Measurements from ENCODE around the gene EPOP. TPM values are rescaled to one million over a fixed set of nuclear protein-coding genes. Genes with fewer than 3 reads are reported as not detected.
A peak's percentile ranks its signal among the peaks of the same experiment; 100 is the strongest.

The EPOP gene
- not detected for total RNA-seq

DNA sequence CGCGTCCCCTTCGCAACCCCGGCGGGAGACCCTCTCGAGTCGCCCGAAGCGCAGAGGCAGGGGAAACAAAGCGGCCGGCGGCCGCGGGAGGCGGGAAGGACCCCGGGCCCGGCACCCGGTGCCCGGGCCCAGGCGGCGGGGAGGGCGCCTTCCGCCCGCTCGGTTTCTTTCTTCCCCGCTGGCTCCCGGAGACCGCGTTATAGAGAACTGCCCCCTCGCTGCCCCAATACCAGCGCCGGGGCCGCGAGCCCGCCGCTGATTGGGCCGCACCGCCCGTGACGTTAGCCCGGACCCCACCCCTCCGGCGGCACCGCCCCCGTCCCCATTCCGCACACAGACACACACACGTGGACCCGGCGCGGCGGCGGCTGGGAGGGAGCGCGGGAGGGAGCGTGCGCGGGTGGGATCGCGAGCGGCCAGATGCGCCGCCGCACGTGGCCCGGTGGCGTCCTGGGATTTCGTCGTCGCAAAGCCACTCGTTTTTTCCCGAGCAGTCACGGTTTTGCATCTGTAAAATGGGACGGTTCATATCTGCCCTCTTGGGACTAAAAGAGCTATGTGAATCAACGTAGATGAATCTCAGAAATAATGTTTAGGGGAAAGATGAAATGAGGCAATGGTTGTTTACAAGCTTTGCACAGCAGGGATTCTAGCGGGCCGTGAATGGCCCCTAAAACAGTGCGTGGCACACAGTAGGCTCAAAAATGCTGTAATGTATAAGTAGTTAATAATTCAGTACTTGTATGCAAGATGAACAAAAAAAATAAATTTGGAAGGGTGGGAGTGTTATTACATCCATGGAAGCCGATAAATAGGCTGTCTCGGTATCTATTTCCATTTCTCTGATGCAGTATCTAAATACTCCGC is at the start of gene EPOP:
Gene EPOP (minus strand): TSS at position 209 of the 867 bp plus-strand sequence. CDS start 462 bp downstream, outside the sequence.
- peak; percentile 88 for DNase-seq

DNA sequence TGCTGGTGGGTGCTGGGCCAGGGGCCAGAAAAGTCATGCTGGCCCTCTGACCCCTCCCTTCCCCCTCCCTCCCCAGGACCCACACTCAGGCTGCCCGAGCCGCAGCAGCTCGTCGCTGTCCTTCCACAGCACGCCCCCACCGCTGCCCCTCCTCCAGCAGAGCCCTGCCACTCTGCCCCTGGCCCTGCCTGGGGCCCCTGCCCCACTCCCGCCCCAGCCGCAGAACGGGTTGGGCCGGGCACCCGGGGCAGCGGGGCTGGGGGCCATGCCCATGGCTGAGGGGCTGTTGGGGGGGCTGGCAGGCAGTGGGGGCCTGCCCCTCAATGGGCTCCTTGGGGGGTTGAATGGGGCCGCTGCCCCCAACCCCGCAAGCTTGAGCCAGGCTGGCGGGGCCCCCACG is 47.0 kb upstream of the EPOP start:
- no peak for DNase-seq

DNA sequence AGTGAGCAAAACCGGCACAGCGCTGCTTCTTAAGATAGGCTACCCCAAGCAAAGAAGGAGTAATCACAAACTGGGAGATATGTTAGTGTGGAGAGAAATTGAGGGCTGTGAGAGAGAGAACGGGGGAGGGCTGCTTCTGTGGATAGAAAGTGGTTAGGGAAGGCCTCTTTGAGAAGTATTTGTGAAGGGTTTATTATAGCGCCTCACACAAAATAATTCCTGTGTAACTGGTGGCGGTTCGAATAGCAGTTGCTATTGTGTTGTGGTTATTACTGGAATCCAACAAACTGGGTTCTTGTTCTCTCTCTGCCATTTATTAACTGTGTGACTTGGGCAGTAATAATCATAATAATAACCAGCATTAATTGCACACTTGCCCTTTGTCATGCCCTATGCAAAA is 46.2 kb upstream of the EPOP start:
- DNase-seq = no peak

DNA sequence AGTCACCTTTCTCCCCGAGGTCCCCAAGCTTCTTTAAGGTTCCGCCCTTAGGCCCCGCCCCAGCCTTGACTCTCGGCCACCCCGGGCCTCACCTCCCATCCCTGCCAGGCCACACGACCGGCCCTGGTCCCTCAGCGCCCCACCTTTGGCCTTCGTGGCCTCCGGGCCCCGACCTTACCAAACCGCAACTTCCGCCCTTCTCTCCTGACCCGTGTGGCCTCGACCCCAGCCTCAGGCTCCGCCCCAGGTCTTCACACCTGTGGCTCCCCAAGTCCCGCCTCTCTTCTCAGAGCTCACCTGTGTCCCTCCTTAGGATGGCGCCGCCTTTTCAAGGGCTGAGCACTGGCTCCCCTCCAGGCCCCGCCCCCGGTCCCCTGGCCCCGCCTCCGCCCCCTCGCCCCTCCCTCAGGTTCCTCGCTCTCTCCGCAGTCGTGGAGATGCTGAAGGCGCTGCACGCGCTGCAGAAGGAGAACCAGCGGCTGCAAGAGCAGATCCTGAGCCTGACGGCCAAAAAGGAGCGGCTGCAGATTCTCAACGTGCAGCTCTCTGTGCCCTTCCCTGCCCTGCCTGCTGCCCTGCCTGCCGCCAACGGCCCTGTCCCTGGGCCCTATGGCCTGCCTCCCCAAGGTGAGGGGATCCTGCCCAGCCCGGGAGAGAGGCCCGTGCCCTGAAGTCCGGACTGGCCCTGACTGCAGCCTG is 45.3 kb upstream of the EPOP start:
- DNase-seq = no peak

DNA sequence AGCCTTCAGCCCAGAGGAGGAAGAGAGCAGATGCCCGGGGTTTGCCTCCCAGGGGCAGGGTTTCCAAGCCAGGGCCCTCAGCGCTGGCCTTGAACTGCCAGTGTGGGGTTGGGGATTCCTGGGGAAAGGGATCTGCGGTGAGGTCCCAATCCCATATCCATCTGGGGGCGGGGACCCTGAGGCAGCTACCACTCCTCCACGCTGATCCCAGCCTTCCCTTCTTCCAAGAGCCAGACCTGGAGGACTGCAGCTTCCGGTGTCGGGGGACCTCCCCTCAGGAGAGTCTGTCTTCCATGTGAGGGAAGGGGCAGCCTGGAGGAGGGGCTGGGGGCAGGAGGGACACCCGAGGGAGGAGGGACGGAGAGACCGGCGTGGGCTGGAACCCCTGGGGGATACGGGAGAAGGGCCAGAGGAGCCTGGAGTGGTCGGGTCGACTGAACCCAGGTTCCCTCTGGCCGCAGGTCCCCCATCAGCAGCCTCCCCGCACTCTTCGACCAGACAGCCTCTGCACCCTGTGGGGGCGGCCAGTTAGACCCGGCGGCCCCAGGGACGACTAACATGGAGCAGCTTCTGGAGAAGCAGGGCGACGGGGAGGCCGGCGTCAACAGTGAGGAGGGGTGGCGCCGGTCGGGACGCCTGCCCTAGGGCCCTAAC is 44.7 kb upstream of the EPOP start:
- no peak for DNase-seq

DNA sequence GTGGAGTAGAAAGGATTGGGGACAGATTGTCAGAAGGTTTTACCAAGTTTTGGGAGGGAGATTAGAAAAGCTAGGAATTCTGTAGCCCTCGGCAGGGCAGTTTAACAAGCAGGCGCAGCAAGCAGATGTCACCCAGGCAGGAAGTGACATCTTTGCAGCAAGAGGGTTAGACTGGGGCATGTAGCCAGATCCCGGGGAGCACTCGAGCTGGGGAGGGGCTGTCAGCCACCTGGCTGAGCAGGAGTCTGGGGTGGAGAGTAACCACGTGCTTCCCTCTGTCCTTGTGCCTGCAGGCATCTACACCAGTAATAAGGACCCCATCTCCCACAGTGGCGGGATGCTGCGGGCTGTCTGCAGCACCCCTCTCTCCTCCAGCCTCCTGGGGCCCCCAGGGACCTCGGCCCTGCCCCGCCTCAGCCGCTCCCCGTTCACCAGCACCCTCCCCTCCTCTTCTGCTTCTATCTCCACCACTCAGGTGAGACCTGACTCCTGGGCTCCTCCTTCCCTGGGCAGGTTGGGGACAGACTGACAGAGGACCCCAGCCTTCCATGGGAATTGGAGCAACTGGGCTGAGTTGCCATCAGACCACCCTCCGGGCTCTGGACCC is 42.5 kb upstream of the EPOP start:
- no peak for DNase-seq

DNA sequence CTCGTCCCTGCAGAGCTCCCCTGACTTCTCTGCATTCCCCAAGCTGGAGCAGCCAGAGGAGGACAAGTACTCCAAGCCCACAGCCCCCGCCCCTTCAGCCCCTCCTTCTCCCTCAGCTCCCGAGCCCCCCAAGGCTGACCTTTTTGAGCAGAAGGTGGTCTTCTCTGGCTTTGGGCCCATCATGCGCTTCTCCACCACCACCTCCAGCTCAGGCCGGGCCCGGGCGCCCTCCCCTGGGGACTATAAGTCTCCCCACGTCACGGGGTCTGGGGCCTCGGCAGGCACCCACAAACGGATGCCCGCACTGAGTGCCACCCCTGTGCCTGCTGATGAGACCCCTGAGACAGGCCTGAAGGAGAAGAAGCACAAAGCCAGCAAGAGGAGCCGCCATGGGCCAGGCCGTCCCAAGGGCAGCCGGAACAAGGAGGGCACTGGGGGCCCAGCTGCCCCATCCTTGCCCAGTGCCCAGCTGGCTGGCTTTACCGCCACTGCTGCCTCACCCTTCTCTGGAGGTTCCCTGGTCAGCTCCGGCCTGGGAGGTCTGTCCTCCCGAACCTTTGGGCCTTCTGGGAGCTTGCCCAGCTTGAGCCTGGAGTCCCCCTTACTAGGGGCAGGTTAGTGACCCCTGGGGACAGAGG is 41.7 kb upstream of the EPOP start:
- DNase-seq = no peak

DNA sequence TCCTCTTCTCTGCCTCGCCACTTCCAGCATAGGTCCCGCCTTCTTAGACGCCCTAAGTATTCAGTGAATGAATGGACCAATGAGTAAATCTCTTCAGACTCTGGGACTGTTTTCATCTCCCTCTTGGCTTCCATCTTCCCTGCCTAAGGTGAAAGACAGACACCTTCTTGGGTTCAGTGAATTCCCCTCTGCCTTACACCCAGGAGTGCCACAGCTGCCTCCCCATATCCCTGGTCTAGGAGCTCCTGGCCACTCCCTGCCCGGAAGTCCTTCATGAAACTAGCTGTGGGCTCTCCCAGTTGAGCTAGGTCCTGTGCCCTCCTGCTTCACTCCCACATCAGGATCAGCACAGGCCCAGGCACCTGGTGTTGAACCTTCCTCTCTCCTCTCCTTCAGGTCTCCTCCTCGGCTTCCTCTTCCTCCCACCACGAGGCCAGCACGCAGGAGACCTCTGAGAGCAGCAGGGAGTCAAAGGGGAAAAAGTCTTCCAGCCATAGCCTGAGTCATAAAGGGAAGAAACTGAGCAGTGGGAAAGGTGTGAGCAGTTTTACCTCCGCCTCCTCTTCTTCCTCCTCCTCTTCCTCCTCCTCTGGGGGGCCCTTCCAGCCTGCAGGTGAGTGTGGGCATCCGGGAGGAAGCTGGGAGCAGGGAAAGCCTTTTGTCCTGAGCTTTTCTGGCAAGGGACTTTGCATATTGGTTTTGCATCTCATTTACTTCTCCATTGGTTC is 40.6 kb upstream of the EPOP start:
- no peak for DNase-seq

DNA sequence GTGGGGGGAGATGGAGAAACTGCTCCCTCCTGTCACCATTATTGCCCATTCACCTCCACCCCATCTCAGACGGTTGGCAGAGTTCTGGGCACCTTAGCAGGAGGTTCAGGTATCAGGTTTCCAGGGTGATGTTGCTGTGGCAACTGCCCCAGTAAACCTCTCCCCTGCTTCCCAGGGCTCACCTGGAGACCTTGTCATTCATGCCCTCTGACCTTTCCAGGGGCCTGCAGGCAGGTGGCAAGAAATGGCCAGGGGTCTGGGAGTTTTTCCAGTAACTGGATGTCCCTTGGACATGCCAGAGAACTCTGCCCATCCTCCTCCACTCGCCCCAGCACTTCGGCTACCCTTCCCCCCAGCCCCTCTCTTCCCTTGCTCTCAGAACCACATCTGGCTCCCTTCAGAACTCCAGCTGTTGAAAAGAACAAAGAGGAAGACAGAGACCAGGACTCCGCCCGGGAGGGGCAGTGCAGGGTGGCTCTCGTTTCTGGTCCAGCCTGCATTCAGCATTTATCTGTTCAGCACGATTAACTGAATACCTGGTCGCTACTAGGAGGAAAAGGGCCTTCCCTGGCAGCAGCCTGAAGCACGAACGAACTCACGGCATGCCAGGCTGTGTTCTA is 38.8 kb upstream of the EPOP start:
- no peak for DNase-seq

DNA sequence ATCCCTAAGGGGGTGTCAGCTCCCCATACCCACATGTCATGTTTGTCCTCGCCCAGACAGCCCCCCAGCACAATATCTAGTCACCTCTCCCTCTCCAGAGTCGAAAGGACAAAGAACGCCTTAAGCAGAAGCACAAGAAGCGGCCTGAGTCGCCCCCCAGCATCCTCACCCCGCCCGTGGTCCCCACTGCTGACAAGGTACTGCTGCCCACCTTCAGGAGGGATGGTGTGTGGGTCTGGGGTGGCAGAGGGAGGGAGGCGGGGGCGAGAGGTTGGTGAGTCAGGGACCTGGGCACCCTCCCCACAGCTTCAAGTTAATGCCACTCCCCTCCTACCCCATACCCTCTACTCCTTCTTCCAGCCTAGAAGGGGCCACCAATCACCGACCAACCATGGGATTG is 37.8 kb upstream of the EPOP start:
- no peak for DNase-seq

DNA sequence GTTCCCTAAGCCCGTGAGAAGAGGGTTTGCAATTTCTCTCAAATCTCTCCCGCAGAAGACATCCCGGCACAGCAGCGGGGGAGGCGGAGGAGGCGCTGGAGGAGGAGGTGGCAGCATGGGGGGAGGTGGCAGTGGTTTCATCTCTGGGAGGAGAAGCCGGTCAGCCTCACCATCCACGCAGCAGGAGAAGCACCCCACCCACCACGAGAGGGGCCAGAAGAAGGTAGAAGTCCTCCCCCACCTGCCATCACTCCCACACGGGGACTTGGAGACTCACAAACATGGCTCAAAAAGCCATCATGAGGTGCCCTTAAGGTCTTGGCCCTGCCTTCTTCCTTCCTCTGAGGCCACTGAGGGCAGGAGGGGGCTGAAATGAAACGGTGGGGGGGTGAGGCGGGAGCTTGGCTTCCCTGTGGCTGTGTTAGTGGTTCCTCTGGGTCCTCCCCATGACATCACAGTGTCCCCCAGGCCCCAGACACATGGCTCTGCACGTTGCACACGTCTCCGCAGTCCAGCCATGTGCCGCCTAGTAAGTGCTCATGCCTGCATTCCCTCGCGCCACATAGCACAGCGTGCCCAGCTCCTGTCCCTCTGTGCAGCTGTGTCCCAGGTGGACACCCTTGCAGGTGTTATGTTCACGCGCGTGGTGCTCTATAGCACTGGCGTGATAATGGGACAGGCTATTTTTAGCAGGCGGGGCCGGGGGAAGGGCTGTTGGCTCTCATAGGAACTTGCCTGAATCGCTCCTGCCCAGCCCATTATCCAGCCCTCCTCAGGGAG is 37.2 kb upstream of the EPOP start:
- DNase-seq = peak; percentile 62

DNA sequence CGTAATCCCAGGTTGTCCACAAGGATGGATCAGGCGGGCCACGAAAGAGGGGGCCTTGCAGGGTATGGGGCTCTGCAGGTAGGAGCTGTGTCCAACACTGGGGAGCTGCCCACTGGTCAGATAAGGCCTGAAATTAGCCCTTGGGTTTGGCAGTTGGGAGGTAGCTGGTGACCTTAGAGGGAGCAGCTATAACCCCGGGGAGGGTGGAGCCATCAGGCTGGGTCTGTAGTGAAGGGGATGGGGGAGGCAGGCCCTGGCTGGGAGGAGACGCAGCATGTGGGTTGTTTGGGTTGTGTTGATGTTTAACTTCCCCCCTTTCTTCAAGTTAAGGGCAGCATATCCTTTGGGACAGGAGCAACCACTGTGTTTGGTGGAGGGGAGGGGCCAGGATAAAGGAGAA is 36.2 kb upstream of the EPOP start:
- no peak for DNase-seq

DNA sequence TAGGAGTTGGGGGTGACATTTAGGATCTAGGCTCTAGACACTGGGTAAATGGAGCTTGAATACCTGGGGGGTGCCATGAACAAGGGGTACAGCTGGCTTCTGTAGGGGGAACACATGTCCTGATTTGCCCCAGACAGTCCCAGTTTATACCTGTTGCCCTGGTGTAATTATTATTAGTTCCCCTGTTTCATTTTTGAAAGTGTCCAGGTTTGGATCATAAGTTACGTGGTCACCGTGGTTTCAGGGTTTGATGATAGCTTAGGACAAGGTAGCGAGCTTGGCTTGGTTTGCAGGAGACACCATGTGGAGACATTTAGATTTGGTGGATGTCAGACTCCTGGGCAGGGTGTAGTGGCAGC is 35.8 kb upstream of the EPOP start:
- DNase-seq = no peak

DNA sequence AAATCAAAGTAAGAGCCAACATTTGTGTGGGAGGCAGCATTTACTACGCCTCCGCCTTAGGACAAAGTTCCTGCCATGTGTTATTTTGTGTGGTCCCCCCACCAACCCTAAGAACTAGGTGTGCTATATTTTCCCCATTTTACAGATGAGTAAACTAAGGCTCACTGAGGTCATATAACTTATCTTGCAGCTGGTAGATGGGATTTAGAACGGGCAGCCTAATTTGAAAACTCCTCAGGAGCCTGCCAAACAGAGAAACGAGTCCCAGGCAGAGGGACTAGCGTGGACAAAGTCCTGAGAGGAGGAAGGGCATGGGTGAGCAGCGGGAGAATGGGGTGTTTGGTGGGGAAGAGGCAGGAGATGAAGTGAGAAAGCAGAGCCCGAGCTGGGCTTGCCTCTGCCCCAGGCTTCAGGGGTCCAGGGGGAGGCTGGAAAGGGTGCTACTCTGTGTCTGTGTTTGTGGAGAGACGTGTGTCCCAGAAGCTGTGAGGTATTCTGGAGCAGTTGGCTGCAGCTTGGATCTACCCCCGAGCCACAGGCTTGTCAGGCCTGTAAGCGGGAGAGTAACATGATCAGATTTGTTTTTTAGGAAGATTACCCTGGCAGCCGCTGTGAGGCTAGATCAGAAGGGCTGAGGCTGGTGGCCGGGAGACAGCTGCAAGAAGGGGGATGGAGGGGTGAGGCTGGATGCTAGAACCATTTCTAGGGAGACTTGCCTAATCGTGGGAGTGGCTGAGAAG is 35.3 kb upstream of the EPOP start:
- peak; percentile 93 for DNase-seq

DNA sequence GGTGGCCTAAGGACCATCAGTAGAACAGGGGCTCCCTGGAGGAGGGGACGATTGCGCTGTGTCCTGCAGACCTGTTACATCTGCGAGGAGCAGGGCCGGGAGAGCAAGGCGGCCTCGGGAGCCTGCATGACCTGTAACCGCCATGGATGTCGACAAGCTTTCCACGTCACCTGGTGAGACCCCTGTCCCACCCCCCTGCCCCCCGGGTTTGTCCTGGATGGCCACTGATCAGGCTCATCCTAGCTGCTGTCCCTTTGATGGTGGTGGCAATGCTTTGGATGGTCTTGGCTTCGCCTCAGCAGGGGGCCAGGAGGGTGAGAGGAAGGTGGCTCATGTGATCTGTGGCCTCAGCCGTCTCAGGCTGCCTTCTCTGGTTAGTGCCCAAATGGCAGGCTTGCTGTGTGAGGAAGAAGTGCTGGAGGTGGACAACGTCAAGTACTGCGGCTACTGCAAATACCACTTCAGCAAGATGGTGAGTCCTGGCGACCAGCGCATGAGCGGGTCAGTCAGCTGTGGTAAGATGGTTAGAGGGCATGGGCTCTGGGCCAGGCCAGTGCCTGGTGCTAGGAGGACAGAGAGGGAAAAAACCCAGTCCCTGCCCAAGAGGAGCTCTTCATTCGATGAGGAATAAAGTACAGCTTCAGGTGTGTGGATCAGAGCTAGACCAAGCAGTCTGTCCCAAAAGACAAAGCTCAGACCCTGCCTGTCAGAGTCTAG is 34.5 kb upstream of the EPOP start:
- DNase-seq = no peak

DNA sequence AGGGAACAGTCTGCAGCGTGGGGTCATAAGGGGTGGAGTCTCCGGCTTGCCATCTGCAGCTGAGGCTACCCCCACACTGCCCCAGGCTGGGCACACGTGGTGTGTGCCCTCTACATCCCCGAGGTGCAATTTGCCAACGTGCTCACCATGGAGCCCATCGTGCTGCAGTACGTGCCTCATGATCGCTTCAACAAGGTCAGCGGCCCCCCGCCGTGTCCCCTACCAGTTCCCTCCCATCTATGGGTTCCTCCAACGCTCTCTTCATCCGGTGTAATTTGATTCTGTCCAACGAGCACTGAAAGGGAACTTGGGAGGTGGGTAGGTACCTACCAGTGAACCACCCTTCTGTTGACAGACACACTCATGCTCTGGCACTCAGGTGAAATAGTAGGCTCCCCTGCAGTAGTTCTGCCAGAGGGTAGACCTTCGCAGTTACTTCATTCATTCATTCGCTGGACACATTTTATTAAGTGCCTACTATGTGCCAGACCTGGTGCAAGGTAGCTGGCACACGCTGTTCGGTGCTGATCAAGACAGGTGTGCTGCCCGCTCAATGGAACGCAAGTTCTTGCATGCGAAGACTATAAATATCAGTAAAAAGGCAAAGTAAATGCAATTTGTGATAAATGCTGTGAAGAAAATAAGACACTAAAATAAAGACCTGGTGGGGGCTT is 33.1 kb upstream of the EPOP start:
- DNase-seq = no peak

DNA sequence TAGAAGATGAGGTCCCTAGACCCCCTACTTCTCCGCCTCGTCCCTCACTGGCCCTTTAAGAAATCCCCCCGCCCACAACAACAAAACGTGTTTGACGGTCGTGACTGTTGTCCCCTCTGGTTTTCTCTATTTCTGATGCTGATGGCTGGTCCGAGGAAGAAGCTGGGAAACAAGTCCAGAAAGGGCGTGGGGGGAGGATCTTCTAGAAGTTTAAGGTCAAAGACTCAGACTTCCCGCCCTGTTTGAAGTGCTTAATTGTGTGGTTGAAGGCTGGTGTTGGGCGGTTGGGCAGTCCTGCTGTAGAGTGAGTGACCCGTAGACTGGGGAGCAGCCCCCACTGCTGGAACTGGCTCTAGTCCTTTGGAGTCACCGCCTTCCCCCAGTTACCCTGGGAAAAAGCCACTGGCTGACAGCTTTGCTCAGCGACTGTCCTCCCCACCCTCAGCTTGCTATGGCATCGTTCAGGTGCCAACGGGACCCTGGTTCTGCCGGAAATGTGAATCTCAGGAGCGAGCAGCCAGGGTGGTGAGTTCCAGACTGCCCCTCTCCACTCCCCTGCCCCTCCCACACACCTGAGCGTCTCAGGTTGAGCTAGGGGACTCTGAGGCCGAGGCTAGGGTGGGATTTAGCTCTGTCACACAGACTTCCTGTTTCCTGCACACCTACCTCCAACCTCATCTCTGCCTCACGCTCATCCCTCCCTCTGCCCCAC is 31.9 kb upstream of the EPOP start:
- peak; percentile 47 for DNase-seq

Data from tongue (tissue), 2 donors.